RPMI7951 (cell line): Measurements from ENCODE around the gene C1orf198. TPM values are rescaled to one million over a fixed set of nuclear protein-coding genes. Genes with fewer than 3 reads are reported as not detected.

Source experiments
- DNase-seq: peaks from one replicate; pipeline ENCODE4 v3.0.0-alpha.2; 2012; ENCODE audit warnings: low read depth
- total RNA-seq: library from RNA; depleted of rRNA; stranded (reverse); fragments of >200 nt; shearing (Covaris generic); gene quantifications from 2 replicates; pipeline ENCODE4 v1.2.3, GENCODE V29; 2014

Gene C1orf198
- total RNA-seq, 1 experiment from 2014 or later, result 39.2 TPM

GRCh38 chr1:230833511-230833910 lies 34.8 kb downstream of the C1orf198 start:
- no peak for DNase-seq

- peak; percentile 40 for DNase-seq
Observed at GRCh38 chr1:230832476-230832875, 35.8 kb downstream of the C1orf198 start.

- no peak for DNase-seq
Observed at GRCh38 chr1:230831771-230832170, 36.5 kb downstream of the C1orf198 start.

- no peak for DNase-seq
Observed at GRCh38 chr1:230828421-230828820, 39.9 kb downstream of the C1orf198 start.

GRCh38 chr1:230827801-230828200 lies 40.5 kb downstream of the C1orf198 start:
- no peak for DNase-seq

- peak; percentile 94 for DNase-seq
Observed at GRCh38 chr1:230827081-230827681, 41.1 kb downstream of the C1orf198 start.

GRCh38 chr1:230826166-230826875 lies 42.0 kb downstream of the C1orf198 start:
- DNase-seq, result no peak

- DNase-seq, result no peak
Observed at GRCh38 chr1:230825761-230826160, 42.6 kb downstream of the C1orf198 start.

- DNase-seq, result peak; percentile 92
Observed at GRCh38 chr1:230824919-230825721, 43.2 kb downstream of the C1orf198 start.

GRCh38 chr1:230824551-230824918 lies 43.8 kb downstream of the C1orf198 start:
- peak; percentile 55 for DNase-seq

- DNase-seq, result no peak
Observed at GRCh38 chr1:230823931-230824381, 44.4 kb downstream of the C1orf198 start.

GRCh38 chr1:230823426-230823825 lies 44.9 kb downstream of the C1orf198 start:
- DNase-seq, result peak; percentile 86

- peak; percentile 86 for DNase-seq
Observed at GRCh38 chr1:230822092-230822581, 46.2 kb downstream of the C1orf198 start.

GRCh38 chr1:230821346-230821745 lies 47.0 kb downstream of the C1orf198 start:
- no peak for DNase-seq

- DNase-seq, result no peak
Observed at GRCh38 chr1:230820568-230820967, 47.8 kb downstream of the C1orf198 start.

GRCh38 chr1:230819976-230820375 lies 48.3 kb downstream of the C1orf198 start:
- DNase-seq, result no peak

- no peak for DNase-seq
Observed at GRCh38 chr1:230818901-230819300, 49.4 kb downstream of the C1orf198 start.

GRCh38 chr1:230818367-230818766 lies 50.0 kb downstream of the C1orf198 start:
- no peak for DNase-seq

- DNase-seq, result no peak
Observed at GRCh38 chr1:230816018-230816417, 52.3 kb downstream of the C1orf198 start.

- DNase-seq, result no peak
Observed at GRCh38 chr1:230814949-230815692, 53.2 kb downstream of the C1orf198 start.

- no peak for DNase-seq
Observed at GRCh38 chr1:230812568-230812967, 55.8 kb downstream of the C1orf198 start.
